ENCODE data around the gene ABCG2. TPM values are rescaled to one million over a fixed set of nuclear protein-coding genes. Genes with fewer than 3 reads are reported as not detected.

The ABCG2 gene
- total RNA-seq, 1 donor from 2014 or later = 37.0 TPM

DNA sequence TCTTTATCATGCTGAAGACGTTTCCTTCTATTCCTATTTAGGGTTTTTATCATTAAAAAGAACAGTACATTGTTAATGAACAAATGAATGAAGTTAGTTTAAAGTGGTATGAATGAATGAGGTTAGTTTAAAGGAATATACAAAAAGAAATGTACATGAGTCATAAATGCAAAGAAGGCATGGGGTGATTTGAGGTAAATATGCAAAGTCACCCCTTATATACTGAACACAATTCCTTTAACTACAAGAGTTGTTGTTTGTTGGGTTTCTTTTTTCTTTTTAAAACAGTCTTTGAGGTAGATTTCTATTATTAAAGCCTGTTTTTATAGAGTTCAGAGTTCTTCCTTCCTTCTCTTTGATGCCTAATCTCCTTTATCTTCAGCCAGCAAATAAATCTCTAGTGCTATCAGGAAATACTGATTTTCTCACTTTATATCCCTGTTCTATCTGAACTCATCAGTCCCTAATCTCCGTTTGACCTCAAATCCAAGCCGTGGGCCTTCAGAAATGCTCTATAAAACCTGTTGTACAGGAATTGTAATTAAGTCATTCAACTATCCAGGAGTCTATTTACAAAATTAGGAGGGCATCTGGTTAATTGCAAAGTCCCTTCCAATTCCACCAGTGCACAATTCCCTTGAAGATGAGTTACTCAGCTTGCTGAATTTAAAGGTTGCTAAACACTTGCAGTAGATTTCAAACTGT, 31.6 kb upstream of the ABCG2 start:
- Mint-ChIP-seq H3K4me3 (ENCODE audit: unreplicated experiment) (no peak overlapping the region), H3K9me3 (ENCODE audit: unreplicated experiment) (no peaks in the 10 kb centered on the region), H3K27me3 (ENCODE audit: unreplicated experiment) (no peaks in the 10 kb centered on the region), H3K36me3 (ENCODE audit: low read depth, unreplicated experiment) (no peaks in the 10 kb centered on the region), H3K4me1 (ENCODE audit: unreplicated experiment) (peaks cover 13% of the 10 kb centered on the region), H3K27ac (ENCODE audit: unreplicated experiment) (no peak overlapping the region)
- DNase-seq (ENCODE audit: low spot score) = no peak
- TF ChIP-seq CTCF (IDR thresholded peaks at IDR 0.05; ENCODE audit: unreplicated experiment) = no peak

DNA sequence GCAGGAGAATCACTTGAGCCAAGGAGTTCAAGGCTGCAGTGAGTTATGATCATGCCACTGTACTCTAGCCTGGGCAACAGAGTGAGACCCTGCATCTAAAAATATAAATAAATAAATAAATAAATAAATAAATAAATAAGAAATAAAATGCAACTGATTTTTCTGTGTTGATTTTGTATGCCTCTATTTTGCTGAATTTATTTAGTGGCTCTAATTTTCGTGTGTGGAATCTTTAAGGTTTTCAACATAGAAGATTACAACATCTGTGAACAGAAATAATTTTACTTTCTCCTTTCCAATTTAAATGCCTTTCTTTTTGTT, 30.9 kb upstream of the ABCG2 start:
- Mint-ChIP-seq H3K4me3 (ENCODE audit: unreplicated experiment) (no peak overlapping the region), H3K4me1 (ENCODE audit: unreplicated experiment) (peaks cover 12% of the 10 kb centered on the region), H3K9me3 (ENCODE audit: unreplicated experiment) (no peaks in the 10 kb centered on the region), H3K36me3 (ENCODE audit: low read depth, unreplicated experiment) (no peaks in the 10 kb centered on the region), H3K27me3 (ENCODE audit: unreplicated experiment) (no peaks in the 10 kb centered on the region), H3K27ac (ENCODE audit: unreplicated experiment) (no peak overlapping the region)
- no peak for TF ChIP-seq CTCF (IDR thresholded peaks at IDR 0.05; ENCODE audit: unreplicated experiment)
- DNase-seq (ENCODE audit: low spot score) = no peak

GRCh38 chr4:88188738-88189417, 30.4 kb upstream of the ABCG2 start:
- Mint-ChIP-seq H3K36me3 (ENCODE audit: low read depth, unreplicated experiment) (no peaks in the 10 kb centered on the region), H3K9me3 (ENCODE audit: unreplicated experiment) (no peaks in the 10 kb centered on the region), H3K27me3 (ENCODE audit: unreplicated experiment) (no peaks in the 10 kb centered on the region), H3K4me1 (ENCODE audit: unreplicated experiment) (peaks cover 9% of the 10 kb centered on the region), H3K4me3 (ENCODE audit: unreplicated experiment) (no peak overlapping the region), H3K27ac (ENCODE audit: unreplicated experiment) (no peak overlapping the region)
- no peak for DNase-seq (ENCODE audit: low spot score)
- TF ChIP-seq CTCF (IDR thresholded peaks at IDR 0.05; ENCODE audit: unreplicated experiment) = no peak

GRCh38 chr4:88187766-88188165, 29.3 kb upstream of the ABCG2 start:
- H3K4me3 Mint-ChIP-seq (ENCODE audit: unreplicated experiment) = no peak overlapping the region
- peaks cover 9% of the 10 kb centered on the region for H3K4me1 Mint-ChIP-seq (ENCODE audit: unreplicated experiment)
- no peaks in the 10 kb centered on the region for H3K36me3 Mint-ChIP-seq (ENCODE audit: low read depth, unreplicated experiment)
- no peak for TF ChIP-seq CTCF (IDR thresholded peaks at IDR 0.05; ENCODE audit: unreplicated experiment)
- H3K27me3 Mint-ChIP-seq (ENCODE audit: unreplicated experiment) = no peaks in the 10 kb centered on the region
- DNase-seq (ENCODE audit: low spot score) = no peak
- H3K9me3 Mint-ChIP-seq (ENCODE audit: unreplicated experiment) = no peaks in the 10 kb centered on the region
- no peak overlapping the region for H3K27ac Mint-ChIP-seq (ENCODE audit: unreplicated experiment)

- Mint-ChIP-seq H3K4me3 (ENCODE audit: unreplicated experiment) (no peak overlapping the region), H3K27me3 (ENCODE audit: unreplicated experiment) (no peaks in the 10 kb centered on the region), H3K9me3 (ENCODE audit: unreplicated experiment) (no peaks in the 10 kb centered on the region), H3K27ac (ENCODE audit: unreplicated experiment) (no peak overlapping the region), H3K36me3 (ENCODE audit: low read depth, unreplicated experiment) (no peaks in the 10 kb centered on the region), H3K4me1 (ENCODE audit: unreplicated experiment) (peaks cover 9% of the 10 kb centered on the region)
- no peak for DNase-seq (ENCODE audit: low spot score)
- TF ChIP-seq CTCF (IDR thresholded peaks at IDR 0.05; ENCODE audit: unreplicated experiment) = no peak
Observed at GRCh38 chr4:88185906-88186305, 27.5 kb upstream of the ABCG2 start.

Data from endothelial cell (in vitro differentiated cells).